A549 treated with GW870086 at 1 μM for 4 hours (cell line): ENCODE data around the gene MYO1C. TPM values are rescaled to one million over a fixed set of nuclear protein-coding genes. Genes with fewer than 3 reads are reported as not detected.

ENCODE experiments used
- total RNA-seq: library from RNA; stranded (reverse); fragments of 200-300 nt; extraction: Qiagen RNA extraction; gene quantifications from 5 replicates; pipeline ENCODE4 v1.2.3, GENCODE V29; 2022; ENCODE audit warnings: low read depth

MYO1C gene
- 105 to 136 TPM (median 129 TPM) in 5 replicates for total RNA-seq

GRCh38 chr17:1492249-1493206 is at the start of gene MYO1C:
Gene MYO1C, minus strand, starts transcription at chr17:1492686. Its CDS starts 199 bp downstream, at chr17:1492487.

GRCh38 chr17:1516388-1517161 is 24.1 kb upstream of the MYO1C start, which contains the start of gene INPP5K:
Gene INPP5K, minus strand, starts transcription at chr17:1516612. Its CDS starts 113 bp downstream, at chr17:1516499.

GRCh38 chr17:1455797-1456599 is 36.5 kb downstream of the MYO1C start, which contains the start of gene CRK:
Gene CRK, minus strand, starts transcription at chr17:1456232. Its CDS starts 115 bp downstream, at chr17:1456117.

Other genes starting within 250 kb of the MYO1C start
- gene BHLHA9, start 222.2 kb downstream of the MYO1C start, total RNA-seq = not detected in 5 replicates
- not detected in 5 replicates for gene TRARG1, start 213.0 kb downstream of the MYO1C start, total RNA-seq
- gene YWHAE, start 92.5 kb downstream of the MYO1C start, total RNA-seq = 559 to 1,080 TPM (median 568 TPM) in 5 replicates
- gene CRK, start 36.5 kb downstream of the MYO1C start, total RNA-seq = 77.5 to 92.1 TPM (median 88.3 TPM) in 5 replicates
- gene INPP5K, start 23.9 kb upstream of the MYO1C start, total RNA-seq = 19.3 to 26.3 TPM (median 23.9 TPM) in 5 replicates
- 57.4 to 71.2 TPM (median 65.4 TPM) in 5 replicates for gene PITPNA, start 70.1 kb upstream of the MYO1C start, total RNA-seq
- 4.8 to 7.0 TPM (median 5.7 TPM) in 5 replicates for gene SLC43A2, start 136.1 kb upstream of the MYO1C start, total RNA-seq
- gene SCARF1, start 153.0 kb upstream of the MYO1C start, total RNA-seq = 0.18 to 0.38 TPM (median 0.27 TPM) in 5 replicates
- 14.6 to 18.7 TPM (median 18.1 TPM) in 5 replicates for gene RILP, start 157.2 kb upstream of the MYO1C start, total RNA-seq
- gene PRPF8, start 192.2 kb upstream of the MYO1C start, total RNA-seq = 251 to 271 TPM (median 258 TPM) in 5 replicates
- 0.97 to 1.9 TPM (median 1.6 TPM) in 5 replicates for gene TLCD2, start 217.7 kb upstream of the MYO1C start, total RNA-seq
- 20.0 to 30.4 TPM (median 27.2 TPM) in 5 replicates for gene WDR81, start 232.0 kb upstream of the MYO1C start, total RNA-seq